Smooth muscle cell of the brain vasculature (primary cell): ENCODE measurements around the gene SMIM34.
"Not testable (repeated sequence)": the region's sequence is repeated elsewhere in the genome, so short reads cannot be mapped to it uniquely, and the experiment has no call there.

Experiments
- DNase-seq: peaks from one replicate; pipeline ENCODE4 v3.0.0-alpha.2; 2012; ENCODE audit warnings: low read depth, low spot score

SMIM34 gene, protein sequence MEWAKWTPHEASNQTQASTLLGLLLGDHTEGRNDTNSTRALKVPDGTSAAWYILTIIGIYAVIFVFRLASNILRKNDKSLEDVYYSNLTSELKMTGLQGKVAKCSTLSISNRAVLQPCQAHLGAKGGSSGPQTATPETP

DNA sequence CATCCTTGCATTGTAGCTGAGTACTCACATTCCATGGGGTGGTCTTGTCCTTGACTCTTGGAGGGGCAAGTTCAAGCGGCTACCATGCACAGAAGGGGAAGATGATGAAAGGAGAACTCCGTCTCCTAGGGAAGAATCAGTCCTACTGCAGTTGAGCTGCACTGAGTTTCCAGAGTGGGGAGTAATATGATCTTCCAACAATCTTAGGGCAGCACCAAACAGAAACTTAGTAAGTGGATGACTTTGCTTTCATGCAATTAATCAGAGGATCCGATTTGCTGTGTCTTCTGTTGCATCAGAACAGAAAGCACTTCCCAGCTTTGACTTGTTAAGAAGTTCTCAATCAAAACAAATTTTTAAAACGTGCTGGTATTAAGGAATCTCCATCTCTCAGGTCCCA lies at the start of gene SMIM34:
SMIM34 (minus strand) TSS at position 147 of the 400 bp plus-strand sequence; CDS start at position 35, 112 bp downstream.
- not testable (repeated sequence) for DNase-seq

DNA sequence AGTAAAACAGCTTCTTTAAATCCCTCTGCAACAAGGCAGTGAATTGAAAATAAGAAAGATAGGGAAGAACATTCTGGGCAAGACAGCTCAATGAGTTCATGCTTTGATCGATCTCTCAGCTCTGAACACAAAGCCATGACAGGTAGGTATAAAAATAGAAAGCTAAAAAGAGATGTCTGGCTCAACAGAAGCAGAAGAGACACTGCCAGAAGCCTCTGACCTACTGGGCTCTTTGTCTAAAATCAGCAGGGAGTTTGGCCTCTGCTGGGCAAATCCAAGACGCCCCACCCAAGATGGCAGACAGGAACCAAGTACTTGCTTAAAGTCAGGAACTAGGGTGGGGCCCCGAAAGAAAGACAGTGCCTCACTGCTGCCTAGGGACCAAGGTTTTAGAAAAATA lies 43.6 kb upstream of the SMIM34 start:
- not testable (repeated sequence) for DNase-seq

DNA sequence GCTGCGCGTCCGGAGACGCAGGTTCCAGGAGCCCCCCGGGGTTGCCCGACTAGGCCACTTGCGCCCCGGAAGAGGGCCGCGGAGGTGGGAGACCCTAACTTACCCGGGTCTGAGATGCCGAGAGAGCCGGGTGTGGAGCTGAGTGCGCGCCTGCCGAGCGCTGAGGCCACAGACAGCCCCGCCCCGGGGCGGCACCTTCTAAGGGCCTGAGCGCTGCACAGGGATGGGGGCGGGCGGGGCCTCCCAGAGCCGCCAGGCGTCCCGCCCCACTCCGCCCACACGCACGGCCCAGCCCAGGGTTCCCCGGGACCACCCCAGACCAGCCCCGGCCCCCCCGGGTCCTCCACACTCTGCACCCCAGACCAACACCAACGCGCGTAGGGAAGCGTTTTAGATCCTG lies 35.7 kb upstream of the SMIM34 start:
- not testable (repeated sequence) for DNase-seq

DNA sequence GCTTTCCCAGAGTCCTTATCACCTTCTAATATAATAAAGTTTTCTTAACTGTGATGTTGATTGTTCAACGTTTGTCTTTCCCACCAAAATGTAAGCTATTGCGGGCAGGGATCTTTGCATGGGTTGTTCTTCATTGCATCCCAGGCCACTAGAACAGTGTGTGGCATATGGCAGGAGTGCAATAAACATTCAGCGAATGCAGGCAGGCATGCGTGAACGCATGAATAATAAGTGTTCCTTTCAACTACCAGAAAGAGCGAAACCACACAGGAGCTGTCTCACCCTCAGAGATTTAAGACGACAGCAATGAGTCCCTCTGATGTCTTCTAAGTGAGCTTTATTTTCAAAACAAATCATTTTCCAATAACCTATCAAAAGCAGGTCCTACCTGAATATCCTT lies 34.5 kb upstream of the SMIM34 start:
- not testable (repeated sequence) for DNase-seq

DNA sequence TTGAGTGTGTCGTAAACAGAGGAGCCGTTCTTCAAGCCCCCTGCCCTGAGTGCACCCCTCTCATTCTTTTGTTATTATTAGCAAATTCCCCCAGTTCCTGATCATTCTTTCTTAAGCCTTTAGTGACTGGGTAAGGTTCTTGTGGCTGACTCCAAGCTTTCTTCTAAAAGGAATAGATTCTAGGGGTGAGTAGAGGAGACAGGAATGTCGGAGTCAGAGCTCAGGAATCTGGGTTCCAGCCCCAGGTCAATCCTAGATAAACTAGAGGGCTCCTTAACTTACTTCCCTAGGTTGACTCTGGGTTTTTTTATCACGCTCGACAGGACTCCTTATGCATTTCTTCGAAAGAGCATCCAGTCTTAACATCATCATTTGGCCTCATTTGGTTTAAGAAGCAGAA lies 32.4 kb upstream of the SMIM34 start:
- not testable (repeated sequence) for DNase-seq

DNA sequence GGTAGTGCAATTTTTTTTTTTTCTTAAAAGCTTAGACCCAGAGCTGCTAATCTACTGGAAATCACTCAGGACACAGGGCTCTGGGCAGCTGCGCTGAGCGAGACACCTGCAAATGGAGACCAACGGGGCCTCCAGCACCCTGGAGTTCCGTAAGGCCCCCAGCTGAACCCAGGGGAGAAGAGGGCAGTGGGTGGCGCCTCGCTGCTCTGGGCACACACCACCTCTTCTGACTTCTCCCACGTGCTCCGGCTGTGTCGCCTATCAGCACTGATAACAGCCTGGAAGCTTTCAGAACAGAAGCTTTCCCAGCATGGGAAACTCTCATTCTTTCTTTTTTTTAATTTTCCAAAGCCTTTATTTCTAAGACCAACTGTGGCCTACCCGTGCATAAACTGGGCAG lies 31.9 kb upstream of the SMIM34 start:
- DNase-seq, result not testable (repeated sequence)

DNA sequence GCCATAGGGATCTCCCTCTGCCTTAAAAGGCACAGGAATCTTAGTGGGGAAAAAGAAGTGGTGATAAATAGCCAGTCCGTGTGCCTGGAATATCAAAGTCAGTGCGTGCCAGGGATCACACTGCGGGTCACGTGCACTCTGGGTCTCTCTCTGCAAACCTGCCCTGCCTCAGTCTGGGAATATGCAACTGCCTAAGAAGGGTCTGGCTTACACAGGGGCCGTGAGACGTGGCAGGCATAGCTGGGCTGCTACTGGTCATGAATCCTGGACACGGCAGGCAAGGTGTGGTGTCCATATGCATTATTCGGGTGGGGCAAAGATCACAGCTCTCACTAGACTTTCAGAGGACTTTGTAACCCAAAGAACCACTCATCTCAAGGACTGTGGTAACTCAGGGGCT lies 23.3 kb upstream of the SMIM34 start:
- DNase-seq, result not testable (repeated sequence)

DNA sequence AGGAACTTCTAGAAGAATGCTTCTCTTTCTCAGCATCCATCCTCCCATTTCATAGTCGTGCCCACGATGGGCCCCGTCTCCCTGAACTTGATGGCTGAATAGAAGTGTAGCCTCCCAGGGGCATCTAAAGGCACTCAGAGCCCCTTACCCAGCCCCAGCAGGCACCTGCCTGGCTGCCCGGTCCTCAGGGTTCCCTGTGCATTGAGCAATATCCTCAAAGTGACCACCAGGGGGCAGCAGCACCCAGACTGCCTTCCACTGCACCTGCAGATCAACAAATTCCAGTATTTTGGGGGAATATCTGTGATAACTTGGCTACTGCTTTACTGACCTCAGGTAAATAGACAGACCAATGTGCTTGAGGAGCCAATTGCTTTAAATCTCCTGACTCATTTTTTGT lies 19.7 kb upstream of the SMIM34 start:
- not testable (repeated sequence) for DNase-seq

DNA sequence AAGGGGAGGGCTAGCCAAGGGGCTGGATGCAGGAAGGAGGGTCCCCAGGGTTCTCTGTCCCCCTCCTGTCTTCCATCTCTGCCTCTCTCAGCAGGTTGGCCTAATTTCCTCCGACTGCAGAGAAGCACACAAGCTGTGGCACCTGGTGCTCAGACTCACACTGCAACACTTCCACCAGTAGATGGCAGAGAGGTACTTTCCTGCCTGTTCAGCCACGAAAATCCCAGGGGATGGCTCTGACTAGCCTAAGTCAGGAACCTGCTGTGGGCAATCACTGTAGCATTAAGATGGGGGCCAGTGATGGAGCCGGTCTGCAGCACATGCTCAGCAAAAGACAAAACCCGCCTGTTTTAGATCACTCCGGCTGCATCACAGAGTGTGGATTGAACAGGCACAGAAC lies 6.0 kb upstream of the SMIM34 start:
- DNase-seq, result not testable (repeated sequence)

DNA sequence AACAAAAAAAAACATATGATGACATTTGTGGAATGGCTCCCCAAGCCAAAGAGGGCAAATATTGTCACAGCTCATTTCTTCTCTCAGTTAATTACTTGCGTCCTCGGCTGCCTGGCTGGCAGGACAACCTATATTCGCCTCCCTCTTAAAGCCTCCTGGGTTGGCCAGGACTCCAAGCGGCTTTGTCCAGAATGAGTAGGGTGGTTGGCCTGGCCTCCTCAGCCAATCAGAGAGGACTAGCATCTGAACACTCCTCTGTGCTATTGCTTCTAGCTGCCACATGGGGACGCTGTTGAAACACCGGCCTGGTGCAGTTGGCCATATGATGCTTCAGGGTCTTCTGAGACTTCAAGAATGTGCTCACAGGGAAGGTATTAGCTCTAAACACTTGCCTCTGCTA lies 4.7 kb upstream of the SMIM34 start:
- not testable (repeated sequence) for DNase-seq

DNA sequence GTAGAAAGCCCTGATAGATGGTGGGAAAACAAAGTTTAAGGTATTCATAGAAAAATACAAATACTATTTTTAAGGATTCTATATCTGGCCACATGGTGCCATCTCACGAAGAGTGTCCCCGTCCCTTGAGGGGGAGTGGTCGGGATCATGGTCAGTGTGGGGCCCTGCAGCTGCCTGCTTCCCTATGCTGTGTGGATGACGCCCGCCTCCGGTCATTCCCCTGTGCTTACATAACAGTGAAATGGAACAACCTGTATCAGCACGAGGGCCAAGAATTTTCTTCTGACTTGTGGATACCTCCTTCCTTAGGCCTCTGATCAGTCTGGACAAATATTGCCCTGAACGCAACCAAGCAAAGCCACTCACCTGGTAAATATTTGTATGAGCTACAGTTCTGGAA lies 3.6 kb upstream of the SMIM34 start:
- DNase-seq, result not testable (repeated sequence)

DNA sequence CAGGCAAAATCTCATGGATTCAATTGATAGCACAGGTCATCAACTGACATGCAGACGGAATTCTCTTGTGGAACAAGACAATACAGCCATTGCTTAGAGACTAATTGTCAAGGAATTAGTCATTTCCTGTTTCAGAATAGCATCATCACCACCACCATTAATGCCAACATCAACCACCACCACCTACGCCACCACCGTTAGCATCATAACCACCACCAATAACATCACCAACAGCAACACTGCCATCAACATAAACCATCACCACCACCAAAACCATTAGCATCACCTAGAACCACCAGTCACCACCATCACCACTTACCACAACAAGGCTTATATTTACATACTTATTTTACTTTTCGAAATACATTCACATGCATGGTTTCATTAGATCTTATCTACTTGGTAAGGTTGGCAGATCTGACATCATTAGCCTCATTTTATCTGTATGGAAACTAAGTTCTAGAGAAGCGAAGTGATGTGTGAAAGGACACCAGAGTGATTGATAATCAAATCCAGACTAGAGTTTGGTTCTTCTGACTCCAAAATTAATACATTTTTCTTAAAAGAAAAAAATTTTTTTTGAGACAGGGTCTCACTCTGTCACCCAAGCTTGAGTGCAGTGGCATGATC lies 6.2 kb downstream of the SMIM34 start:
- not testable (repeated sequence) for DNase-seq

DNA sequence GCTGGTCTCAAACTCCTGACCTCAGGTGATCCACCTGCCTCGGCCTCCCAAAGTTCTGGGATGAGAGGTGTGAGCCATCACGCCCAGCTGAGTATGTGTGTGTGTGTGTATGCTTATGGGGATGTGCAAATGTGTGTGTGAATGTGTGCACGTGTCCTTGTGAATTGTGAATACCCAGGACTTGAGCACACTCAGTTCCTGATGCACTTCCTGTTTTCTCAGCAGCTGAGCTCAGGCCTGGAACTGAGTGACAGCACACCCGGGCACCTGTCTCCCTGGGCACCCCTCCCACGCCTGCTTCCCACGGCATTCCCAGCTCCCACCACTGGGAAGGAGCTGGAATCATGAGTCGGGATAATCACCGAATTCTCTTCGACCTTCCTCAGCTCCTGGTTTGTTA lies 16.5 kb downstream of the SMIM34 start:
- not testable (repeated sequence) for DNase-seq

DNA sequence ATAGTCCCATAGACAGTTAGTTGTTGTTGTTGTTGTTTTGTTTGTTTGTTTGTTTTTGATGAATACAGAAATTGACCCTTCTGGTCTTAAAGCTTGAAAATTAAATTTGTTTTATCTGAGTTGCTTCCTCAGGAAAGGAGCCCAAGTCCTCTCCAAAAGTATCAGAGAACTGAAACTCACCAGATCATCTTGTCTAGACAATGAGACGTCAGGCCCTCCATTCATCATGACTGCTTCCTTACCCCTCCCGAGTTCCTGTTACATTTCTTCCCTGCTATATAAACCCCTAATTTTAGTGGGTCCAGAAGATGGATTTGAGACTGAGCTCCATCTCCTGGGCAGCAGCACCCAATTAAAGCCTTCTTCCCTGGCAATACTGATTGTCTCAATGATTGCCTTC lies 17.1 kb downstream of the SMIM34 start:
- DNase-seq, result not testable (repeated sequence)

DNA sequence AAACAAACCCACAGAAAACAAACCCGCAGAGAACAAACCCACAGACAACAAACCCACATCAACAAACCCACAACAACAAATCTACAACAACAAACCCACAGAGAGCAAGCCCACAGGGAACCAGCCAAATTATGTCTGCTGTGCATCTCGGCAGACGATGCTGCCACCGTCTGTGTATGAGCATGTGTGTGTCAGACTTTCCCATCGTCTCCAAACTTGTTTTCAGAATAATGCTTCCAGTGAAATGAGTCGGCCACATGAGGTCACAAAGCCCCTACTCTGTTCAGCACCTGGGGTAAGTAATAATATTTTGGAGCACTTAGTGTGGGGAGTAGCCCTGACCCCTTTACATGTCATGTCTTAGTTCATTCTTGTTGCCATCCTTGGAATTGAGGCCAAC lies 17.6 kb downstream of the SMIM34 start:
- DNase-seq, result not testable (repeated sequence)

DNA sequence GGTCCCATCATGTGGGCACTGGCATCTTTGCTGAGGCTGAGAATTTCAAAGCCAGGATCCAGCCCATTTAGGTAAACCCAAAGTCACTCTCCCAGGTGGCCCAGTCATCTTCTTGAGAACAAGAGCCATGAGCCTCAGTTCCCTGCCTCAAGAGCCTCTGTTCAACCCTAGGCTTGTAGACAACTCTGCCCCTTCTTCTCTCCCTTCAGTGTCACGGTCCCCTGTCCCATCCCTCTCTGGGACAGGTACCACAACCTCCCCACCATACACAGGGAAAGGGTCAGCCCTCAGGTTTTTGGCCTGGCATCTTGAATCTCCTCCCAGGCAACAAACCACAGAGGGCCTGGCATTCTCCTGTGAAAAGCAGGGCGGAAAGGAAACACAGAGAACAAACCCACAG lies 18.1 kb downstream of the SMIM34 start:
- not testable (repeated sequence) for DNase-seq

DNA sequence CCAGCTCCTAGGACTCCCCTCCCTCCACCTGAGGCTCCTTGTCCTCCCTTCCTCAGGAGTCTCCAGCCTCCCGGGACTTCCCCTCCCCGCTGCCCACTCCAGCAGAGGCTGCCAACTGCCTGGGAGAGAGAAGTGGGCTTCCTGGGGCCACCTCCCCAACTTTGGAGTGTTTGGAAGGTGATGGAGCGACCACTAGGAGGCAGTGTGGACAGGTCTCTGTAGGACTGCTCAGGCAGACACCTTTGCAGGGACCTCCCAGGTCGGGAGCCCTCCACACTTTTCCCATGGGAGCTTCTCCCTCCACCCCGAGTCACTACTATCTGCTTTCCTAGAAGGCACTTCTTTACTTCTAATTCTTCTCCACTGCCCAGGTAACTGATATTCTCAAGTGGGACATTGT lies 19.0 kb downstream of the SMIM34 start:
- DNase-seq, result not testable (repeated sequence)

DNA sequence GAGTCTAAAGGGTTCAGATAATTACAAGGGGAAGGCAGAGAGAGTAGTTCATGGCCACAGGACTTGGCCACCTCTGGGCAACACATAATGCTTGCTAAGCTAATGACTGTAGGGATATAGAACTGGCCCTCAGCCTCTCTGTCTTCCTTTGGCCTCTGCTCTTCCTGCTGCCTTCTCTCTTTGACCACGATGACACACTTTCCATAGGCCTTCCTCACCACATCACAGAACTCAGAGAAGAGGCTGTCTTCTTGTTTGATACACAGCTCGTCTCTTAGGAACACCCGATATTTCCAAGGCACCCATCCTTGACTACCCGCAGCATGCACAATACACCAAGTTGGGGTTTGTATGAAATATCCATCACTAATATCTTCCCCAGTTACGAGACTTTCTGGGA lies 23.2 kb downstream of the SMIM34 start:
- DNase-seq, result not testable (repeated sequence)

DNA sequence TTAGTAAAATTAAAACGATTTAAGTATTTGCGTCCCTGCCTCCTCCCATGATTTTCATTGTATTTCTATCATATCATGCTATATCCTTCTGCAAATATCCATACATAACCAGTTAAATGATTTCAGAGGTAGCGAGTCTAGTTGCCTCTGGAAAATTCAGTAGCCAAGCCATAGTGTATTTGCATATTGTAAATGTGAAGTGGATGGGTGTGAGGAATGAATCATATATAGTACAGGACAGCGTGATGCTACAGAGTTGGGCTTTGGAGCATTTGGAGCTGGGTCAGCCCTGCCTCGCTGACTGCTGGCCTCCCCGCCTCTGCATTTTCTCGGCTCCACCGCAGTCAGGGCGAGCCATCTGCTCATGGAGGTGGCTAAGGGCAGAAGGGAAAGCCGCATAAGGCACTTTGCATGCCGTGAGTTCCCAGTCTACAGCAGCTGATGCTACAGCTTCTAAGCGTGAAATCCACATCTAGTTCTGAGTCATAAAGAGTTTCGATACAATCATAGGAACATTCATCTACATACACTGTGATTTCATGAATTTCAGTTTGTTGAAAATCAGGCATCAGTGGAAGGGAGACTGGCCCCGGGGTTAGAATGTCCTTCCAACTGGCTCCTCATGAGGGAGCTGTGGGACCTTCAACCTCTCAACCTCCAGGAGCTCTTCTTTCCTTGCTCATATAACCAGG lies 39.9 kb downstream of the SMIM34 start:
- not testable (repeated sequence) for DNase-seq

DNA sequence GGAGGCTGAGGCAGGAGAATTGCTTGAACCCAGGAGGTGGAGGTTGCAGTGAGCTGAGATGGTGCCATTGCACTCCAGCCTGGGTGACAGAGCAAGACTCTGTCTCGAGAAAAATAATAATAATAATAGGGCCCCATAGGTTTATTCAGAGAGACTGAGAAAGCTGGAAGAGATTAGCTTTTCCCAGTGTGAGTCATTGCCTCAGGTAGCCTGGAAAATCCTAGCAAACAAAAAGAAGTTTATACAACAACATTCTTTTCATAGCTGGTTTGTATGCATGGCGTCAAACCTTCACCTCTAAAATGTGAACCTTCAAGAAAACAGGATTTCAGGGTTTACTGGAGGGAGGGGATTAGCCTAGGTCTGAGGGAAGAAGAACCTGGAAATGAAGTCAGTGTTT lies 40.6 kb downstream of the SMIM34 start:
- not testable (repeated sequence) for DNase-seq

DNA sequence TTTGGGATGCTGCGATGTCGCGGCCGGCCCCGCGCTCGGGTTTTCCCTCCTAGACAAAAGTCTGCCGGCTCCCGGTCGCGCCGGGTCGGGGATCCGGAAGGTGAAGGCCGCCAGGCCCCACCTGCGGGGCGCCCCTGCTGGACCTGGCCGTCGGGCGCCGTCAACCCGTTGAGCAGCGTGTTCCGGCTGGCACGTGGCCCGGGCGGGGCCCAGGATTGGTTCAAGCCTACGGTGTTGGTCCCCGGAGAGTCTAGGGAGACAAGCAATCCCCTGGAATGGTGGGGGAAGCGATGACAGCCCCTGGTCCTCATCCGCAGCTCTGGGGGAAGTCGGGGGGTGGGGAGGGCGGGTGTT lies 48.2 kb downstream of the SMIM34 start:
- not testable (repeated sequence) for DNase-seq

DNA sequence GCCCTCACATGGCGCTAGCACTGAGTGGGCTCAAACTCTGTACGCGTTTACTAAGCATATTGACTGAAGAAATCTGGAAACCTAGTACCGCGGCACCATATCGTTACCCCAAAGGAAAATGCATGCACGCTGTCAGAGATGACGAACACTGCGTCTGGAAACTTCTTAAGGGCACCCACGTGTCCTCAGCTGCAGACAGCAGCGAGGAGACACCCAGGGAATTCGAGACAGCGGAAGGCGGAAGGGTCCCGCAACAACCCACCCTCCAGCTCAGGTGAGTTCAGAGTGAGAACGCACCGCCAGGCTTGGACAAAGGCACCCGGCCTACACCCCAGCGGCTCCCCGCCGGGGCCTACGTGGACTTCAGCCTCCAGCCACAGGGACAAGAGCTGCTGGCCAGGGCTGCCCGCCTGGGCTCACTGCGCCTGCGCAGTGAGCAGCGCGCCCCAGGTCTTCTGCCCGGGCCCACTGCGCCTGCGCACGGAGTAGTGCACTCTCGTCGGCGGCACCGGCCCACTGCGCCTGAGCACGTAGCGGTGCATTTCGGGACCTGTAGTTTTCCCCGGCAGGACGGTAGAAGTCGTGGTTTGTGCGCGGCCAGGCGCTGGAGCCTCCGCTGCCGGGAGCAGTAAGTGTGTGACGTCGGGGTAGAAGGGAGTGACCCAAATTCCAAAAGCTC lies 48.7 kb downstream of the SMIM34 start, which contains the start of gene SMIM11:
SMIM11 (plus strand) TSS at position 568 of the 679 bp plus-strand sequence. CDS start 3,998 bp downstream, outside the sequence.
- DNase-seq, result not testable (repeated sequence)
